HG03558 (cell line): Measurements from ENCODE around the gene NEK10.

Experiments used
- ATAC-seq: cut with Tn5 transposase; IDR thresholded peaks from one replicate; pipeline ENCODE4 v1.9.1; 2021; ENCODE audit warnings: moderate number of reproducible peaks; ENCODE audit not compliant: unreplicated experiment; ENCODE audit errors: extremely low read depth

Gene NEK10

DNA sequence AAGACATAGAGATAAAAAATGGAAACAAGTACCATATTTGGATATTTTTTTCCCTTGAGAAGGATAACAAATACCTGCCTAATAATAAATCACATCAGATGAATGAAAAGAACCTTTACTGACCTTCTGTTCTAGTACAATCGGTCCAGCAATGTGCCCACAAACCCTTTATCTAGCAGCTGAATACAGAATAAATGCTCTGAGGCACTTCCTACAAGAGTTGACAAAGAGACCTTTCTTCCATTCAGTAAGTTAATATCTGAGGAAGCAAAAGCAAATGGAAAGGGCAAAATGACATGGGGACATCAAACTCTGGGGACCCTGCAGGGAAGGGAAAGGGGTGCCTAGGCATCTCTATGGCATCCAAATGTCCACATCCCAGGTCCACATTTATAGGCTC is 115.8 kb downstream of the NEK10 start:
- no peak for ATAC-seq

DNA sequence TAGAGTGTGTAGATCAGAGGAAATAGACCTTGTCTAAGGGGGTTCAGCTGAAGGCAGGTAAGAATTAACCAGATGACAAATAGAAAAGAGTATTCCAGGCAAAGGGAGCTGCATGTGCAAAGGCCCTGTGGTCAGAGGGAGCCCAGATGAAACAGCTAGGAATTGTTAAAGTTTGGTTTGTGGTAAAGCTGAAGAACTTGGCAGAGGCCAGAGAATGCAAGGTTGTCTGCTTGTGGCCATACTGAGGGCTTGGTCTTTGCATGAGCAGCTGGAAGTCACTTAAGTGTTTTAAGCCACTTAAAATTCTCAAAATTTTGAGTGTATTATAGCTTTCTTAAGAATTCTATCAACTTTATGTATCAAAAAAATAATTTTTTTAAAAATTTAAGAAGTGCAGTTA is 116.5 kb downstream of the NEK10 start:
- no peak for ATAC-seq

DNA sequence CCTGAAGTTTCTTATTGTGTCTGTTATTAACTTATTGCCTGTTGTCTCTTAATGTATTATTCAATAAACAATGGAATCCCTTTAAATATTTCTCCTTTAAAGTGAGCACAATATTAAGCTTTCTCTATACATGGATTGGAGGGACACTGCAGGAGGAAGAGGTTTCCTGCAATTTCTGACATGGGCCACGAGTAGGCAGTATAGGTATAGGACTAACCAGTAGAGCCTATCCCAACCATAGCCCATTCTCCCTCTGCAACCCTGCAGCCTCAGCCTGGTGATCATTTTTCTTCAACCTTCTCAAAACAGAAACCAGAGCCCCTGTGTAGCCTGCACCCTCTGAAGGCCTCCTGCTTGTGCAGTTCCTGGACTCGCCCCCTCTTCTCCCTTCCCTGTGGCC is 124.8 kb downstream of the NEK10 start:
- no peak for ATAC-seq

DNA sequence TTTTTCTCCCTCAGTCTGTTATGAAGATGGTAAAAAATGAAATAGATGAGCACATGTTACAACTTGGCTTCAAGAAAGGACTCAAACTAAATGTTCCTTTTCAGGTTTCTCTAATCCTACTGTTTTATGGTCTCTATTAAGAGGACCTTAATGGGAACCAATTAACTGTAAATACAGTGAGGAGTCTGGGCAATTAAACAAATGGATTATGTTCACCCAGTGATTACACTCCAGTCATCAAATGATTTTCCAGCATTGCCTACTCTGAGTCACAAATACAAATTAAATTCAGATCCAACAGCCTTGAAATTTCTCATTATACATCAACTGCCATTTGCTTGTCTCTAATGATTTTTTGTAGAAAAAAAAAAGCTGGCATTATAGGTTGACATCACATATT is 129.2 kb downstream of the NEK10 start:
- ATAC-seq = no peak

DNA sequence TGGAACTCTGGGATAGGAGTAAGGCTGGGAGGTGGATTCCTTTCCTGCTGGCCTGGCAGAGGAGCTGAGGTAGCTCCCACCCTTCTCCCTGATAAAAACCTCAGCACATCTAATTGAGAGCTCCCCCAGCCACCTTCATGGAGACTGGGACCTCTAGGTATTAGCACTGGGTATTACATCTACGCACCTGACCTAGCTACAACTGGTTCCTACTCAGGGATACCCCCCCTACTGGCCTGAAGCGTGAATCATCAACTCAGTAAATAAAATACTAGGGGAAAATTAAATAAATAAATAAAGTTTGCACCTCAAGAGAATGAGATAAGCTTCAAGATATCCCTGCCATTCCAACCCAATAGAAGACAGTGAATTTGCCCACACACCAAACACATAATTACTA is 140.4 kb downstream of the NEK10 start:
- no peak for ATAC-seq

DNA sequence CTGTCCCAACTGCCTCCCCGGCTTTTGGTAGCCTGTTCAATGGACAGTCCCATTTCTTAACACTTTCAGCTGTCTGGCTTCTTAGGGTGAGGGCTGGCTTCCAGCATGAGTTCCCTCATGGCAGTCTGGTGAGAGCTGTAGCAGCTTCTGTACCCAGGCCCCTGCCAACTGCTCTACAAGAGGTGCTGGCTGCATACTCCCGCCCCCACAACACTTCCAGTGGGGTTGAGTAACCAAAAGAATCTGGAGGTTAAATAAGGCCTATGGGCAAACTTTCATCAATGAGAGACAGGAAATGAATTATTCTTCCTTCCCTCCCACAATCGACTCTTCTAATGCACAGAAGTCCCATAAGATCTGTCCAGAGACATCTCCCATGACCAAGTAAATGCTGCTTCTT is 145.0 kb downstream of the NEK10 start:
- ATAC-seq = no peak

DNA sequence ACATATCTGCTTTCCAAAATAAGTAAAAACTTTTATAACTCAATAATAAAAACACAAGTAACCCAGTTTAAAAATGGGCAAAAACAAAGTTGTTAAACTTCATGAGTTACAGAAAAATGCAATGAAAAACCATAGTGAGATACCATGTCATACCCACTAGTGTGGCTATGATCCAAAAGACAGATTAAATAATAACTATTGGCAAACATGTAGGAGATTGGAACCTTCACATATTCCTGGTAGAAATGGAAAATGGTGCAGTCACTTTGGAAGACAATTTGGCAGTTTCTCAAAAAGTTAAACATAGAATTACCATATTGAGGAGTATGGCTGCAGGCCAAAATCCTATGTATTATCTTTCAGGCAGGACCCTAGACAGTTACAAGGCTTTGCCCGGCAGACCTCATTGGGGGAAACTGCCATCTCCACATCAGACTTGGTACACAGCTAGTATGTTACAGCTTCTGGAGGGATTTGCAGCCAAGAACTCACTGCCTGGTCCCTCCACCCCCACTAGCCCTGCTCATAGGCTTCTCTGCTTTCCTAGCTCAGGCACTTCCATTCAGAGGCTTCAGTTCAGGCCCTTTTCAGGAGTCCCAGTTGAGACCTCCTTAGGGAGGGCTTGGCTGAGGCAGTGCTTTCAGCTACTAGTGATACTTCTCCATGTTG is 147.8 kb downstream of the NEK10 start:
- ATAC-seq = no peak

DNA sequence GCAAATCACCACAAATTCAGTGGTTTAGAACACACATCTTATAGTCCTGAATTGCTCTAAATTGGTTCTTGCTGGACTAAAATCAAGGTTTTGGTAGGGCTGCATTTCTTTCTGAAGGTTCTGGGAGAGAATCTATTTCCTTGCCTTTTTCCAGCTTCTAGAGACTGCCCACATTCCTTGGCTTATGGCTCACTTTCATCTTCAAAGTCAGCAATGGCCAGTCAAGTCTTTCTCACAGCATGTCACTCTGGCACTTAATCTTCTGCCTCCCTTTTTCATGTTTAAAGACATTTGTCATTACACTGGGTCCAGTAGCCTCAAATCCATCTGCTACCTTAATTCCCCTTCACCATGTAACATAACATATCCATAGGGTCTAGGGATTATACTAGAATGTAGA is 149.0 kb downstream of the NEK10 start:
- ATAC-seq = no peak

DNA sequence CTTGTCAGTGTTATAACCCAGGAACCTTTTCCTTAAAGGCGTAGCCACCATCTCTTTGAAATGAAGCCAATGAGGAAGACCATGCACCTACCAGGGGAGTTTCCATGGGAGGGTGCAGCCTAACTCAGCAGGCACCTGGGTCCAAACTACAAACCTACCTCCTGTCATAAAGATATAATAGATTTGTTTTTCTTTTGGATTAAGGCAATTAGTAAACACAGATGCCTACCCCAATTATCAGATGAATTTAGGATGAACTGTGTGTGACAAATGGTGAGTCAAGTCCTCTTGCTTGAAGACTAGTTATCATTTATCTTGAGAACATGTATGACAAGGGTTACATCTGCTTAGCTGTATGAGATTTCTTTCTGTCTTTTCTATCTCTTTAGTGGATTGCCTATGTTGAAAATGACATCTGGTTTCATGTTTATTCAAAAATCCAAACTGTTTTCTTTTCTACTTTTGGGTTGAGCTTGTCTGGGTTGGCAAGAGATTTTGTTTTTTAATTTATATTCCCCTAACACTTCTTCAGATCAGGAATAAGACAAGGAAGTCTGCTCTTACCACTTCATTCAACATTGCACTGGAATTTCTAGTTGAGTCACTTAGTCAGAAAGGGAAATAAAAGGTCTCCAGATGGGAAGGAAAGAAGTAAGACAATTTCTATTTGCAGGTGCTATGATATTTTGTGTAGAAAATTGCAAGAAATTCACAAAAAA is 149.9 kb downstream of the NEK10 start:
- ATAC-seq = no peak

DNA sequence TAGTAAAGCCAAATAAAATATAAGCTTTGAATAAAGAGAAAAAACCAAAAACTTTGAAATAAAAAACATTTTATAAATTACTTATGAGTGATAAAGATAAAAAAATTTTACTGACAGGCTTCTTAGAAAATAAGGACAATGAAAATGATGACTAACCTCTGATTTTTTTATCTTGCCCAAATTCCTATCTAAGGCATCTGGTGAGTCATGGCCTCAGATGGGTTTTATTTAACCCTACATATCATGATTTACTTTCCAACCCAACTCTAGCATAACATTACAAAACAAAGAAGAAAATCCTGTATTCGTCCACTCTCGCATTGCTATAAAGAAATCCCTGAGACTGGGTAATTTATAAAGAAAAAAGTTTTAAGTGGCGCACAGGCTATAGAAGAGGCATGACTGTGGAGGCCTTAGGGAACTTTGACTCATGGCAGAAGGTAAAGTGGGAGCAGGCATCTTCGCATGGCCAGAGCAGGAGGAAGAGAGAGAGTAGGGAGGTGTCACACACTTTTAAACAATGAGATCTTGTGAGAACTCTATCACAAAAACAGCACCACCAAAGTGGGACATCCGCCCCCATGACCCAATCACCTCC is 152.1 kb downstream of the NEK10 start:
- no peak for ATAC-seq

DNA sequence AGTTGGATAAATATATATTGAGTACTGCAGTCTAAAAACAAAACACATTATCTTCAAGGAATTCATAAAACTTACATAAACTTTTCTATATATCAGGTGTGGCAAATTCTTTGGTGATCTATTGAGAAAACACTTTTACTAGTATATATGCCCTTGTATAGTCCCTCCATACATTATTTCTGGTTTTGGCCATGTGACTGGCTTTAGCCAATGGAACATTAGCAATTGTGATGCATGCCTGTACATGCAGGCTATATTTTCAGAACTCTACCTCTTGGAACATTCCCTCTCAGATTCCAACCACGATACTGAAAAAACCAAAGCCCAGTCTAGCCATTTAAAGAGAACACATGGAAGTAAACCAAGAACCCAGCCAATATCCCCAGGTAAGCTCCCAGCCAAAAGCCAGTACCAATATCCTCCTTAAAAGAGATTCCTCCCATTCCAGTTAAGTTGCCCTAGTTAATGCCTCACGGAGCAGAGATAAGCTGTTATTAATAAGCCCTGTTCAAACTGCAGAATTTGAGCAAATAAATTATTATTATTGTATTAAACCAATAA is 152.8 kb downstream of the NEK10 start:
- ATAC-seq = no peak

DNA sequence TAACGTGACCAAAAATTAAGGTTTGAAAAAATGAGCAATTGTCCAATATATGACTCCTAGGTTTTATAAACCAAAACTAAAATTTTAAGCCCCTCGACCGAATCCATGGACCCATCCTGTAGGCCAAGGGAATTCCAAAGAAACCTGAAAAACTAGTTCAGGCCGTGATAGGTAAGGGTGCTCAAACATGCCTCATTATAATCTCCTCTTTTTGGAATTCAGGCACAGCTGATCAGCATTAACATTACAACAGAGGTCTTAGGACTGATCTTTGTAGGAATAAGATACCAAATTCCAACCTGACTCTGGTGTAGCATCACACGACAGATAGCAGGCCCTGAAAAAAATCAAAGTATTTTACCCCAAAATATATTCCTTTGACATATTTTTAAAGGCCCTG is 155.7 kb downstream of the NEK10 start:
- no peak for ATAC-seq

DNA sequence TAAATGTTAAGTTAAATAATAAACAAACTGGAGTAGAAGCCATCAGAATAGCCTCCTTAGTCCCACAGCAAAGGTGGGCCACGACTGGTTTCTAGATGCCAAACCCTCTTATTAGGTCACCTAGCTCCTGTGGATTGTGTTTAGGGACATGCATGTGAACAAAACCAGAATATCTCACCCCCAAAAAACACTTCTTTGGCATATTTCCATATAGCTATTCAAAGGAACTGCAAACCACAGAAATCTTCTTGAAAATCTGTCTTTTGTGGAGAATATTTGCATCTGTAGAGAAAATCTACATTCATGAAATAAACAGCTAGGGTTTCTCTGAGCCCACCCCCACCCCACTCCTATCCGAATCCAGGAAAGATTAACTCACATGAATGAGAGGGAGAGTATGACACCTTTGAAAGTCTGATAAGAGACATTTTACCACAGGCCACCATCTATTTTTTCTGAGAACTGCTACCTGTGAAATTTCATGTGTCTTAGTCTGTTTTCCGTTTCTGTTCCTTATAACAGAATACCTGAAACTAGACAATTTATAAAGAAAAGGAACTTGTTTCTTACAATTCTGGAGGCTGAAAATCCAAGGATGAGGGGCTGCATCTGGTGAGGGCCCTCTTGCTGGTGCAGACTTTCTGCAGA is 159.4 kb downstream of the NEK10 start:
- ATAC-seq = no peak

DNA sequence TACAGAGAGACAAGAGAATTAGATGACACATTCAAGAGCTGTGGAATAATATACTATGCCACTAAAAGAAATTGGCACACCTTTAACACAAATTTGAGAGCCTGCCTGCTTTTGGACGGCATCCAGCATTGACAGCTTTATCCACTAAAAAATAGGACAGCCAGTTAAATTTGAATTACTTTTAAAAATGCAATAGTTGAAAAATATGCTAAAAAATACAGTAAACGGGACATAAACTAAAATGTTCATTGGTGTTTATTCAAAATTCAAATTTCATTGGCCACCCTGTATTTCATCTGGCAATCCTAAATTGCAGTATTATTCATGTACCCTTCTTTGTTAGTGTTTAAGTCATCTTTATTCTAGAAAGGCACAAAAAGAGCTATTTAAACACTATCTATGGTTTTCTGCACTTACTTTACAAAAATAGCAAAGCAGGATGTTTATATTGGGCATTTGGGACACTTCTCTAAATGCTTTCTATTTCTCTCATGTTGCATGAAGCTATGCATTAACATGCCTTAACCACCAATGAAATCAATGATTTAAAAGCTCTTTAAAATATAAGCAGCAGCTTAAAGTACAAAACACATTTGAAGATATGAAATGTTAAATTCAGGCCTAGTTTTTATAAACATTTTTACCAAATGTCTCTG is 160.1 kb downstream of the NEK10 start:
- no peak for ATAC-seq

DNA sequence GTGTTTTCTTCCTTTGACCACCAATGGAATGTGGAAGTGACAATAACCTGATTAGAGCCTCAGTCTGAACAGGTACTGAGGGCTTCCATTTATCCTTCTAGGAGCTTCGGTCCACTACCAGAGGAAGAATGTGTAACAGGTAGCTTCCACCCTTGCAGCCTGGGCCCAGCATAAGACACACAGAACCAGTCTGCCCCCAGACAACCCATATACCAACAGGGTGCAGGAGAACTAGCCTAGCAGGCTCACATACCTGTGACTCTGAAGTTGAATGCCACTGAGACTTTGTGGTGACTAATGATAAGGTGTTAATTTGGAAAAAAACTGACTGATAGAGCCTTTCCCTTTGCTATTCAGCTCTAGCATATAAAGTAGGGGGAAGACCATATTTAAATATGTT is 166.2 kb downstream of the NEK10 start:
- no peak for ATAC-seq

DNA sequence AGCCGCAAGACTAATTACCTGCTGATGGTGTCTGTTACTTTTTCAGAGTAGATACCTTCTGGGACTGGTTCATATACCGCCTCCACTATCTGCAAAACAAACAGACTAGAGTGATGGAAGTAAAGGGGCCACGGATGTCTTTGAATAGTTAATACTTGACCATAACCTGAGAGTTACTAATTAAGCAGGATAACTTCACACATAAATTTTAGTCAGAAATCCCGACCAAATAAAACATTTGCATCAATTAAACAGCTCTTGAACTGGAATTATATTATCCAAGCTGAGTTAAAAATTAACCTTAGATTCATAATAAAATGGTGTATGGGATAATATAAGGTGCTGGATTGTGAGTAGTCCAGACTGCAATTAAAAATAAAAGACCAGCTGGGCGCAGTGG is 167.7 kb downstream of the NEK10 start:
- ATAC-seq = no peak

DNA sequence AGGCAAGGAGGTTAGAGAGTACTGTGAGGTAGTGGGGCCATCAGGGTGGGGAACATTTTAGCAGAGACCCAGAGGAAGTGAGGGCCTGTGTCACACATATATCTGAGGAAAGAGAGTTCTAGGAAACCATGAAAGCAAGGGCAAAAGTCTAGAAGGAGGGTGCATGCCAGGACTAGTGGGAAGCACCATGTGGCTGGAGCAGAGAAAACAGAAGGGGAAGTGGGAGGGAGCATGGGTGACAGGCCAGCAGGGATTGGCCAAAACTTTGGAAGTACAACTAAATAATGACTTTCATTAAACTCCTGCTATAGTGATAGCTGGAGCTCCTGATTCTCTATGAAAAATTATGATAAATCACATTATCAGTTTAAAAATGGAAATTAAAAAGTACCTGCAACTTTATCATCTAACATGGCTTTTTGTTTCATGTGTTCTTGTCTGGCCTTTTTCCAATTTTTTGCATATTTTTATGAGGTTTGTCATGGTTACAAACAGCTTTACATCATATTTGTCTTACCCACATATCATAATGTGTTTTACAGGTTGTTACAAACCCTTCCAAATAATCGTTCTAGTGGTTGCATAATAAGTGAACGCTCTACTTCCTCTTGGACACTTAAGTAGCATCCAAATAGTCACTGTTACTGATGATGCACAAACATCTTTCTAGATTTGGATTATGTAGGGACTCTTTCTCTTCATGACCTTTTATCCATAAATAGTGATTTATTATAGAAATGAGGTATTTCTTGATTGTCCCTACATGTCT is 168.3 kb downstream of the NEK10 start:
- ATAC-seq = no peak

DNA sequence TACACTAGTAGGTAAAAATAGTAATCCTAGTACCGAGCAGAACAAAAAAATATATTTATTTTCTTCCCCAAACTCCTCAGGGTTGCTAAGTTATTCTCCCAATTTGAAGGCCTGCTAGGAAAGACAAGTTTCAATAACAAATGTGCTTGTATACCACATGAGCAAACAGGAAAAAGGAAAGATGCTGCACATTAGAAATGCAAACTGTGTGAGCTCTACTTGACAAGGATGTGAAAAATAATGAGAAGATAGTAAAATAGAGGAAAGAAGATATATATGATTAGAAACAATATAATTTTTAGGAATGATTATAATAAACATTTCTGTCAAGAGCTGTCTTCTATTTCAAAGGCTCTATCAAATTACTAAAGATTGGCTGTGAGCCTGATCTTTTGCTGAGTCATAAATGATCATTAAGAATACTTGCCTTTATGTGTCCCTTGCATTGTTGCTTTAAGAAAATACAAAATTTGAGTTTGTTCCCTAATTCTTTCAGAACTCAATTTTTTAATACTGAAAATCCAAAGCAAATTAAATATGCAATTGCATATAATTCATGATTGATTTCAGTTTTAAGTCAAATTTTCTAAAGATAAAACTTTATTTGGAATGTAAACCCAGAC is 174.2 kb downstream of the NEK10 start:
- ATAC-seq = no peak

DNA sequence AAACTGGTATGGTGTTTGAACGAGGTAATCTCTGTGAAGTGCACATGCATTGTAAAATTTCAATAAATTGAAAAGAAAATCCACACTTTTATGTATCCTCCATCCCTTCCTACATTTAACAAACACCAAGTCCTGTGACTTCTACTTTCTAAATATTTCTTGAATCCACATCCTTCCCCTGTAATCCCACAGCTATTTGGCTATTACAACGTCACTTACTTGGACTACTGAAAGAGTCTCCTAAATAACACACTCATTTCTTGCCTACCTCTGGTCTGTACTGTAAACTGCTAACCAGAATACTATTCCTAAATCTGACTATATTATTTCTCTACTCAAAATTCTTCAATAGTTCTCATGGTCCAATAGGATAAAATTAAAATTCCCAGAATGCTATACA is 176.1 kb downstream of the NEK10 start:
- no peak for ATAC-seq
